Measurements from ENCODE around the gene RIMBP3B.
A peak's percentile ranks its signal among the peaks of the same experiment; 100 is the strongest.
"Not testable (repeated sequence)": the region's sequence is repeated elsewhere in the genome, so short reads cannot be mapped to it uniquely, and the experiment has no call there.

RIMBP3B gene

GRCh38 chr22:21401197-21401969 lies 17.8 kb downstream of the RIMBP3B start:
- not testable (repeated sequence) for H3K4me3 ChIP-seq (ENCODE audit: low read depth, low read length); H3K27ac ChIP-seq; H3K27me3 ChIP-seq (ENCODE audit: insufficient read depth, low read depth, severe bottlenecking); H3K36me3 ChIP-seq; DNase-seq; H3K9me3 ChIP-seq (ENCODE audit: severe bottlenecking)

- not testable (repeated sequence) for H3K27me3 ChIP-seq (ENCODE audit: insufficient read depth, low read depth, severe bottlenecking); DNase-seq; H3K9me3 ChIP-seq (ENCODE audit: severe bottlenecking); H3K27ac ChIP-seq; H3K36me3 ChIP-seq; H3K4me3 ChIP-seq (ENCODE audit: low read depth, low read length)
These were observed 19.3 kb downstream of the RIMBP3B start for GRCh38 chr22:21402763-21403314.

GRCh38 chr22:21407139-21407538 lies 23.6 kb downstream of the RIMBP3B start:
- H3K36me3 ChIP-seq; H3K4me3 ChIP-seq (ENCODE audit: low read depth, low read length); H3K9me3 ChIP-seq (ENCODE audit: severe bottlenecking); DNase-seq; H3K27me3 ChIP-seq (ENCODE audit: insufficient read depth, low read depth, severe bottlenecking); H3K27ac ChIP-seq: not testable (repeated sequence)

GRCh38 chr22:21407792-21408191 lies 24.2 kb downstream of the RIMBP3B start:
- H3K27me3 ChIP-seq (ENCODE audit: insufficient read depth, low read depth, severe bottlenecking); H3K27ac ChIP-seq; H3K4me3 ChIP-seq (ENCODE audit: low read depth, low read length); H3K36me3 ChIP-seq; H3K9me3 ChIP-seq (ENCODE audit: severe bottlenecking); DNase-seq: not testable (repeated sequence)

GRCh38 chr22:21416375-21416774 lies 32.8 kb downstream of the RIMBP3B start:
- H3K36me3 ChIP-seq; H3K9me3 ChIP-seq (ENCODE audit: severe bottlenecking); H3K27ac ChIP-seq; DNase-seq; H3K27me3 ChIP-seq (ENCODE audit: insufficient read depth, low read depth, severe bottlenecking); H3K4me3 ChIP-seq (ENCODE audit: low read depth, low read length): not testable (repeated sequence)

- H3K36me3 ChIP-seq; DNase-seq; H3K9me3 ChIP-seq (ENCODE audit: severe bottlenecking); H3K27me3 ChIP-seq (ENCODE audit: insufficient read depth, low read depth, severe bottlenecking): not testable (repeated sequence)
- Histone ChIP-seq H3K4me3 (ENCODE audit: low read depth, low read length) (peak within 1 kb of the TSS; percentile 46), H3K27ac (peak within 1 kb of the TSS; percentile 66)
These were observed 33.7 kb downstream of the RIMBP3B start, which contains the start of gene HIC2 for GRCh38 chr22:21417227-21417746. Gene HIC2, plus strand, starts transcription at chr22:21417371. Its CDS starts 25,461 bp downstream, at chr22:21442832.

- H3K27me3 ChIP-seq (ENCODE audit: insufficient read depth, low read depth, severe bottlenecking); H3K9me3 ChIP-seq (ENCODE audit: severe bottlenecking); H3K36me3 ChIP-seq: not testable (repeated sequence)
- DNase-seq, result peak; percentile 48
- Histone ChIP-seq H3K27ac (peak overlapping the region; percentile 66), H3K4me3 (ENCODE audit: low read depth, low read length) (peak overlapping the region; percentile 46)
These were observed 34.3 kb downstream of the RIMBP3B start for GRCh38 chr22:21417853-21418252.

GRCh38 chr22:21418974-21419638 lies 35.6 kb downstream of the RIMBP3B start:
- not testable (repeated sequence) for H3K27ac ChIP-seq, H3K36me3 ChIP-seq, DNase-seq

GRCh38 chr22:21420180-21420763 lies 36.7 kb downstream of the RIMBP3B start:
- H3K36me3 ChIP-seq; H3K9me3 ChIP-seq (ENCODE audit: severe bottlenecking); H3K4me3 ChIP-seq (ENCODE audit: low read depth, low read length); DNase-seq; H3K27me3 ChIP-seq (ENCODE audit: insufficient read depth, low read depth, severe bottlenecking); H3K27ac ChIP-seq: not testable (repeated sequence)

More at GRCh38 chr22:21418974-21419638, 35.6 kb downstream of the RIMBP3B start:
- H3K9me3 ChIP-seq (ENCODE audit: severe bottlenecking); H3K4me3 ChIP-seq (ENCODE audit: low read depth, low read length); H3K27me3 ChIP-seq (ENCODE audit: insufficient read depth, low read depth, severe bottlenecking): not testable (repeated sequence)

GRCh38 chr22:21424084-21424709 lies 40.6 kb downstream of the RIMBP3B start:
- DNase-seq; H3K27me3 ChIP-seq (ENCODE audit: insufficient read depth, low read depth, severe bottlenecking); H3K36me3 ChIP-seq; H3K9me3 ChIP-seq (ENCODE audit: severe bottlenecking); H3K27ac ChIP-seq; H3K4me3 ChIP-seq (ENCODE audit: low read depth, low read length): not testable (repeated sequence)

GRCh38 chr22:21434378-21435233 lies 51.1 kb downstream of the RIMBP3B start:
- H3K27me3 ChIP-seq (ENCODE audit: insufficient read depth, low read depth, severe bottlenecking); DNase-seq; H3K36me3 ChIP-seq; H3K27ac ChIP-seq; H3K9me3 ChIP-seq (ENCODE audit: severe bottlenecking); H3K4me3 ChIP-seq (ENCODE audit: low read depth, low read length): not testable (repeated sequence)

- not testable (repeated sequence) for H3K36me3 ChIP-seq; H3K4me3 ChIP-seq (ENCODE audit: low read depth, low read length); H3K27me3 ChIP-seq (ENCODE audit: insufficient read depth, low read depth, severe bottlenecking); H3K27ac ChIP-seq; DNase-seq; H3K9me3 ChIP-seq (ENCODE audit: severe bottlenecking)
These were observed 52.7 kb downstream of the RIMBP3B start for GRCh38 chr22:21435998-21436810.
